Astrocyte (in vitro differentiated cells and primary cell): ENCODE data around the gene ANKH.

ENCODE experiments used
- EZH2 ChIP-seq: IDR thresholded peaks from 2 replicates; pipeline ENCODE4 v1.6.1; 2012; ENCODE audit warnings: mild to moderate bottlenecking, low read length, inconsistent platforms; ENCODE audit not compliant: insufficient read depth
- TF ChIP-seq, protein P1 (sequence below): IDR thresholded peaks from 2 replicates; pipeline ENCODE4 v1.5.1; 2011; ENCODE audit warnings: low read depth, mild to moderate bottlenecking, inconsistent platforms, low read length, moderate library complexity; ENCODE audit not compliant: insufficient read depth

DNA sequence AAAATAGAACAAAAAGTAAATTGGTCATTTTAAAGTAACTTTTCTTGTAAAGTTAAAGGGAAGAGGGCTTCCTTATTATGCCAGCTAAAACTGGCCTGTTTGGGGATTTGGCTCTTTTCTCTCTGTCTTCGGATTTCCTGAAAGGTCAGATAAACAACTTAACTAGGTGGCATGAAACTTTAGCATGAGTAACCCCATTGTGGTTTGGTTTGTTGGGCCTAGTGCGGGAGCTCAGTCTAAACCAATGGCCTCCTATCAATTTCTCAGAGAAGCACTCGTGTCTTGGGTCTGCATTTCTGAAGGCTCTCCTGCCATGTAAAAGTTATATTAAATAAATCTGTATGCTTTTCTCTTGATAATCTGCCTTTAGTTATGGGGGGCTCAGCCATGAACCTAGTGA lies 48.5 kb upstream of the ANKH start:
- TF ChIP-seq, protein P1, sequence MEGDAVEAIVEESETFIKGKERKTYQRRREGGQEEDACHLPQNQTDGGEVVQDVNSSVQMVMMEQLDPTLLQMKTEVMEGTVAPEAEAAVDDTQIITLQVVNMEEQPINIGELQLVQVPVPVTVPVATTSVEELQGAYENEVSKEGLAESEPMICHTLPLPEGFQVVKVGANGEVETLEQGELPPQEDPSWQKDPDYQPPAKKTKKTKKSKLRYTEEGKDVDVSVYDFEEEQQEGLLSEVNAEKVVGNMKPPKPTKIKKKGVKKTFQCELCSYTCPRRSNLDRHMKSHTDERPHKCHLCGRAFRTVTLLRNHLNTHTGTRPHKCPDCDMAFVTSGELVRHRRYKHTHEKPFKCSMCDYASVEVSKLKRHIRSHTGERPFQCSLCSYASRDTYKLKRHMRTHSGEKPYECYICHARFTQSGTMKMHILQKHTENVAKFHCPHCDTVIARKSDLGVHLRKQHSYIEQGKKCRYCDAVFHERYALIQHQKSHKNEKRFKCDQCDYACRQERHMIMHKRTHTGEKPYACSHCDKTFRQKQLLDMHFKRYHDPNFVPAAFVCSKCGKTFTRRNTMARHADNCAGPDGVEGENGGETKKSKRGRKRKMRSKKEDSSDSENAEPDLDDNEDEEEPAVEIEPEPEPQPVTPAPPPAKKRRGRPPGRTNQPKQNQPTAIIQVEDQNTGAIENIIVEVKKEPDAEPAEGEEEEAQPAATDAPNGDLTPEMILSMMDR = no peak
- TF ChIP-seq EZH2 = no peak
